HG02870 (cell line): ENCODE results near the gene C18orf63.
"Not testable (repeated sequence)": the region's sequence is repeated elsewhere in the genome, so short reads cannot be mapped to it uniquely, and the experiment has no call there.

Experiments
- ATAC-seq: cut with Tn5 transposase; IDR thresholded peaks from one replicate; pipeline ENCODE4 v1.9.1; 2021; ENCODE audit warnings: mild to moderate bottlenecking, moderate library complexity; ENCODE audit not compliant: unreplicated experiment

The C18orf63 gene

DNA sequence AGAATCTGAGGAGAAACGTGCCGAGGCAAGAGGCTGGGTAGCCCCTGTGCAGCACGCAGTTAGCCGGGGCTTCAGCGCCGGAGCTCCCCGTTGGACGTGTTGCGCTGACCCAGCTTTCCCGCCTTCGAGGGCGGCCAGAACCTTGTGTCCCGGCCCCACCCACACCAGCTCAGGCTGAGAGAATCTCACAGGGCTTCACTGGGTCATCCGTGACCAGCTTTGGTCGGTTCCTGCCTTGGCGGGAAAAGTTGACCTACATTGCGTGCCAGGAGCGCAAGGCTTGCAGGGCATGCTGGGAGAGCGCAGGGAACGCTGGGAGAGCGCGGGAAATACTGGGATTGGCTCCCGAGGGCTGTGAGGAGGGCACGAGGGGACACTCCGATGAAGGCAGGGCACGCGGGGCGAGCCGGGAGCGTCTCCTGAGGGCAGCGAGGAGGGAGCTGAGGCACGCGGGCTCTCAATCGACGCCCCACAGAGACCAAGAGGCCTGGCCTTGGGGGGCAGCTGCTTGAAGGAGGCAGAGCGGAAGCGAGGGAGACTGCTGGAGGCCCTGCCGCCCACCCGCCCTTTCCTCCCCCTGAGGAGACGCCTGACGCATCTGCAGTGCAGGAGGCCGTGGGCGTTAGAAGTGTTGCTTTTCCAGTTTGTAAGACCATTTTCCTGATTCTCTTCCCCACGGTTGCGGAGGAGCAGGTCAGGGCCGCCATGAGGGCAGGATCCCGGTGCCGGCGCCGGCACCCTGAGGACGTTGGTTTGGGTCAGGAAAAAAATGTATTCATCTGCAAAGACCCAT is at the start of gene C18orf63:
C18orf63 (plus strand) TSS at position 376 of the 793 bp plus-strand sequence. CDS start 2,027 bp downstream, outside the sequence.
- no peak for ATAC-seq

DNA sequence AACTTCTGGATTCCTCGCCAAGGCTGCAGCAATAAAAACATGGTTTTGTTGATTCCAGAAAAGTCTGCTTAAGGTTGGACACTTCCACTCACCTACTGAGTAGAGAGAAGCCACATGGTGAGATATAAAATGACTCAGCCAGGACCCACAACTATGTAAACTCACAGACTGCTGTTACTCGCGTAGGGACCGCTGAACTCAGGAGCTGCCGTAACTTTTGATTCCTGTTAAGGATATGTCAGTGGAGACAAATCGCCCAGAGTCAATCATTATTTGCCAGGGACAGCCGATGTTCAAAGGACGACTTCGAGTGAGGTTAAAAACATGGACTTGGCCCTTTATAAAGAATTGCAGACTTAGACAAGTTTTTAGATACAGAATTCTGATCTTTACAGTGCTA is 49.5 kb upstream of the C18orf63 start:
- no peak for ATAC-seq

DNA sequence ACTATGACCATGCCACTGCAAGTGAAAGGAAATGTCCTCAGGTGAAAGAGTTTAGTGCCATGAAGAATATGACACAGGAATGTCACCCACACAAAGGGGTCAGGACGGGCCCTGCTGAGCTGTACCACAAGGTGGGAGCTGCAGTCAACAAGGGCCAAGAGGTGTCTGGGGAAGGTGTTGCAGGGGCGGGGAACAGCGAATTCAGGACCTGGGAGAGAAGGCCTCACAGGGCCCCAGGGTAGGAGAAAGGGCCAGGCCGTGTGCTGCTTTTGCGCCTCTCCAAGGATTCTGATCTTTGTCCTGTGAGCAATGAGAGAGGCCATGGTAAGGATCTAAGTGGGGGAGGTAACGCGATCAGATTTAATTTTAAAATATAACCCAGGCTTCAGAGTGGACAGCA is 47.5 kb upstream of the C18orf63 start:
- no peak for ATAC-seq

DNA sequence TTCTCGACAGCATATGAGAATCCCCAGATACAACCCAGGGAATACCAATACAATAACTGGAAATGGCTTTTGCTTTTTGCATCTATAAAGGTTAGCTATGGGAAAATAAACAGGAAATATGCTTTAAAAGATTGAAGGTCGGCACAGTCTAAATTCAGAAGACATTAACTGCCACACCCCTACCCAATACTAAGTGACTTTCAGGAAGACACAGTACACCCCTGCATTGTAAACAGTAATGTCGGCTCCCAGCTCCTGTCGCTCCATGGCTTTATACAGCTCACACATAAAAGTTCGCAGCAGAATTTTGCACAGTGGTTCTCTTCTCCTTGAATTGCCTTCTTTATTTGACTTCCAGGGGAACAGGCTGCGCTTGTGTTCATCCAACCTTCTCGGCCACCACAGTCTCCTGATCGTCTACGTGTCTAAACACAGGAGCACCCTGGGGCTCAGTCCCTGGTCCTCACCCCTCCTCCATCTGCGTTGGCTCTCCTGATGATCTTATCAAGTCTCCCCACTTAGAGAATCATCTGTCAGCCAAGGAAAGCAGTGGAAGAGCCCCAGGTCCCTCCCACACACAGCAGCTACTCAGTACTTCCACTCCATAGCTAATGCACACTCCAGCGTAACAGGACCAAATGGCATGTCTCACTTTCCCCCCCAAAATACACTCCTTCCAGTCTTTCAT is 46.6 kb upstream of the C18orf63 start:
- ATAC-seq = no peak

DNA sequence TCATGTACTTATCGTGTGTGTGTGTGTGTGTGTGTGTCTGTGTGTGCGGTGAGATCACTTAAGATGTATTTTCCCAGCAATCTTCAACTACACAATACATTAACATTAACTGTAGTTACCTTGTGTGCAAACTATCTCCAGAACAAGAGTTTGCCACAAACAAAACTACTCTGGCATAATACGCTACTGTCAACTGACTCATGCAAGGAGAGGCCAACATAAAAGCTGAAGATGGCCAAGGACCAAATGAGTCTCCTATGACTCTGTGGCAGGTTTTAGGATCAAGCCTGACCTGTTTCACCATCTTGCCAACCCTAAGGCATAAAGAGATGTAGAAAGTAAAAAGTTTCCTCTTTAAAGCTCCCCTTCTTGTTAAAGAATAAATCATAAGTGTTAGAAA is 44.0 kb upstream of the C18orf63 start:
- no peak for ATAC-seq

DNA sequence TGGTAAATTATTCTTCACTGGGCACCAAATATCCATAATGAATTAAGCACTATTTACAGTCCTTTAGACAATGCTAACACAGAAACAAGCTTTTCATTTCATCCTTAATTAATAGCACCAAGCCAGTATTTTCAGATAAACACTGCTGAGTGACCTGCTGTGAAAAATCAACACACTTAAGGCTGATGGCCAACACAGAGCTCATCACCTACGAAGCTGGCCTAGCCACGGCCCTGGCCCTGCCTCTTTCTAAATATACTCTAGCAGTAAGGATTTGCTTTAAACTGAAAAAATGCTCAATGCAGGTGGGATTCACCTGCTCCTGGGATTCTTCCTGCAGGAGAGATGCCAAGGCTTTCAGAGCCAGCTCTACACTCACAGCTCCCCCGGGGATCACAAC is 42.2 kb upstream of the C18orf63 start:
- no peak for ATAC-seq

DNA sequence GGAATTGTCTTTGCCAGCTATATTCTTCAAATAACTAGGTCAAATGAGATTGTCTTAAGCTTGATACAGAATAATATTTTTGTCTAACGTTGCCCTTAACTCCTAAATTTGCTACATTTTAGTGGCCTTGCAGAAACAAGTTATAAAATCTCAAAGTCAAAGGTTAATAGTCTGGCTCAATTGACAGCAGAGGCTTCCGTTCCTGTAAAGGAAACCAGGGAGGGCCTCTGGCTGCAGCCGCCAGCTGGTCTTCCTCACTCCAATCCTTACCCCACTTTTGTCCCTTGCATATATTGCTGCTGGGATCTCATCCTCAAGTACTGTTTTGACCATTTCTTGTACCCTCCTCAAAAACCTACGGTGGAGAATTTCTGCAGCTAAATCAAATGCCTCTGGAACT is 40.9 kb upstream of the C18orf63 start:
- ATAC-seq = no peak

DNA sequence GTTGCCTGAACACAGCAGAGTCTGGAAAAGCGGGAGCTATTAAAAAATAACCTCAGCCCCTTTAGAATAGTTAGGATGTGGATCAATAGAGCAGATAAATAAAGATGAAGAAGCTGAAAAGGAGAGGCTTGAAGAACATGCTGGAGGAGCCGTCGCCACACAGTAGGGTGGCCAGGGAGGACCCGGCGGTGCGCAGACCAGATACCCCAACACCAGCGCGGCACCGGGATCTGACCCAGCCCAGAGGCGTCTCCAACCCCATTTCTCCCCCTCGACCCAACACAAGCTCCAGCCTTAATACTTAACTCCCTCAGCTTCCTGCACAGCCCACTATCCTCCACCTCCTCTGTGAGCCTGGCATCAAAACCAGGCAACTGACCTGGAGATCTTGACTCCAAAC is 39.9 kb upstream of the C18orf63 start:
- ATAC-seq = no peak

DNA sequence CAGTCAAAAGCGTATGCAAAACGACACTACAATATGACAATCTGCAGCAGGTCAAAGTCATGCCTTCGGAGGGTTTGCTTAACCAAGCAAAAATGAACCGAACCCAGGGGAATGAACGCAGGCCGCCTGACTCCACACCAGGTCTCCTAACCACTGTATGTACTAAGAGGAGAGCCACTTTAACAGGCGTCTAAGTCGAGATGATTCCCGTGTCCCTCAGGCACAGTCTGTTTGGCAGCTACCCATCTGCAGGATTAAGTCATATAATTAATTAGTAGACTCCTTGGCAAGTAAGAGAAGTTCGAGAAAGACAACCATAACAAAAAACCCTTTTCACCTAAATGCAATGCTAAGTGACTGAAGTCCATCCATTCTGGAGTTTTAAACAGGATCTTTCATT is 39.0 kb upstream of the C18orf63 start:
- no peak for ATAC-seq

DNA sequence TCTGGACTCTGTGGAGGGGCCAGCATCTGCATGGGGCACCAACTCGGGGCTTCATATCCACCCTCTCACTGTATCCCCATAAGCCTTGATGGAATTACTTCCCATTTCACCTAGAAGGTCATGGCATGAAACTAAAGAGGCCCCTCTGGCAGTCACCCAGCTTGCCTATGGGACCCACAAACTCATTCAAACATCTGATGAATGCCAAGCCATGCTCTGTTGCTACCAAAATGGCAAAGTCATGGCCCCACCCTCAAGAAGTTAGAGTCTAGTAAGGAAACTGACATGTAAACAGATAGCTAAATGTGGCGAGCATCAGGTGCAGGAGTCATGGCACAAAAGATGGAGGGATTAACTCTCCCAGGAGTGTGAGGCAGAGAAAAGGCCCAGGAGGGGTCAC is 38.3 kb upstream of the C18orf63 start:
- no peak for ATAC-seq

DNA sequence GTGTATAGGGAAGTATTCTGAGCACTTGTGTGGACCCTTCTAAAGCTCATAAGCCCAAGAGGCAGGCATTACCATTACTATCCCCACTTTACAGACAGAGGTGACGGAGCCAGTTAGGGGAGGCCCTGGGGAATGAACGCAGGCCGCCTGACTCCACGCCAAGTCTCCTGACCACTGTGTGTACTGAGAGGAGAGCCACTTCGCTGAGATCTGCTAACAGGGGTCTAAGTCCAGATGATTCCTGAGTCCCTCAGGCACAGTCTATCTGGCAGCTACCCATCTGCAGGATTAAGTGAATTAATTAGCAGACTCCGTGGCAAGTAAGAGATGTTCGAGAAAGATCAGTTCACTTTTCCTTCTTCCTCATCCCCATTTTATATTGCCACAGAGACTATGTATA is 37.6 kb upstream of the C18orf63 start:
- ATAC-seq = no peak

DNA sequence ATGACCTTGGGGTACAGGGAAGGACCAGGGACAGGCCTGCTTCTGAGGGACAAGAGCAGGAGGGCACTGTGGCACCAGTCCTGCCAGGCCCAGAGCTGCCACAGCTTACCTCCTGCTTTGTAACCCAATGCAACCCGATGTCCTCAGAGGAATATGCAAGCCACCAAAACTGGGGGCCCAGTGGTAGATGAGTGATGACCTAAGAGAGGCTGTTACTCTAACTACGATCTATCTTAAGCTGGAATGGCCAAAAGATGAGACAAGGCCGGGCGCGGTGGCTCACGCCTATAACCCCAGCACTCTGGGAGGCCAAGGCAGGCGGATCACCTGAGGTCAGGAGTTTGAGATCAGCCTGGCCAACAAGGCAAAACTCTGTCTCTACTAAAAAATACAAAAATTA is 36.7 kb upstream of the C18orf63 start:
- no peak for ATAC-seq

DNA sequence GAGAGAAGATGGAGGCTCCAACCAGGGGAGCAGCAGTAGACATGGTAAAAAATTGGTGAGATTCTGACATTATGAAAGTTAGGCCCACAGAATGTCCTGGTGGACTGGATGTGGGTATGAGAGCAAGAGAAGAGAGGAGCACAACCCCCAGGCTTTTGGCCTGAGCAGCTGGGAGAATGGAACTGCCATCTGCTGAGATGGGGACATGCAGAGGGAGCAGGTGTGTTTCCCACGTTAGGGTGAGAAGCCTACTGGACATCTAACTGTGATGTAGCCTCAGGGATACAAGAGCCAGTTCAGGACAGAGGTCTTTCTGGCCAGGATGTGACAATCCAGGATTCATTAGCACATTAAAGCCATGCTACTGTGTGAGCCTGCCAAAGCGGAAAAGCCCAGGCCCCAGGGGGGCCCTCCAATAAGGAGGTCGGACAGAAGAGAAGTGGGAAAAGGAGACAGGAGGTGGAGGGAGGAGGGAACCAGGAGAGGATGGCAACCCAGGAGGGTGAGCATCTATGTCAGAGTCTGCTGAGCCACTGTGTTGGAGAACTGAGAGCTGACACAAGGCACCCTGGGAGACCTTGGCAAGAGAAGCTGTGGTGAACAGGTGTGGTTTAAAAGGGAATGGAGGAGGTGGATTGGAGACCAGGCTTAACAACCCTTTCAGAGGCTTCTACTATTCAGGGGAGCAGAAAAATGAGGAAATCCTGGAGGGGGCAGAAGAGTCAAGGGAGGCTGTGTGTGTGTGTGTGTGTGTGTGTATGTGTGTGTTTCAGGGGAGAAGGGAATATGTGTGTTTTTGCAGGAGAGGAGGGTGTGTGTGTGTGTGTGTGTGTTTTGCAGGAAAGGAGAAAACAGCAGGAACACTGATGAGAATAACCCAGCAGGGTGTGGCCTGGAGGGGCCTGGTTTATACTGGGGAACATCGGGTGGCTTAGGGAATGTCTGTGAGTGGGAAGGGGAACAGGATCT is 34.3 kb upstream of the C18orf63 start:
- no peak for ATAC-seq

DNA sequence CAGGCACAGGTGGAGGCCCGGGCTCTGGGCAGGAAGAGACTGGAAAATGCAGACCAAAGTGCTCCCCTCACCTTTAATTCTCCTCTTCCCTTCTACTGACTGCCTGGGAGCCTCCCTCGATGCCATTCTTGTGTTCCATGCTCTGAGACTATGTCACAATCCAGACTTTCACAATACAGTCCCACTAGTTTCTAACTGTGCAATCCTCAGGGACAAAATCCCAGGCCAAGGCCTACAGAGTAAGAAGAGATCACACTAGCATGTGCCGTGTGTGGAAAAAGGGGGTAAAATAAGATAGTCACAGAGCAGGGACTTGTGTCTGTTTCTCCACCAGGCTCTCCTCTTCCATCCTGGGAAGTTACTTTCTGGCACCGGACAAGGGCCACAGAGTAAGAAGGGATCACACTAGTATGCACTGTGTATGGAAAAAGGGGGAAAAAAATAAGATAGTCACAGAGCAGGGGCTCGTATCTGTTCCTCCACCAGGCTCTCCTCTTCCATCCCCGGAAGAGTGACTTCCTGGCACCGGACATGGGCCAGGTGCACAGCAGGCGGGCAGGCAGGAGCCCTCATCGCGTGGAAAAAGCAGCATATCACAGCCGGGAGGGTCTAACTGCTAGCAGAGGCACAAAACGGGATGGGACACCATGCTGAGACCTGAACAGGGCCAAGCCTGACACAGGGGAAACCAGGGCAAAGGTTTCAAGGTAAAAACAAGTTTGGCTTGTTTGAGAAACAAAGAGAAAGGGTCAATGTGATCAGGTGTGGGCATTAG is 33.5 kb upstream of the C18orf63 start:
- no peak for ATAC-seq

DNA sequence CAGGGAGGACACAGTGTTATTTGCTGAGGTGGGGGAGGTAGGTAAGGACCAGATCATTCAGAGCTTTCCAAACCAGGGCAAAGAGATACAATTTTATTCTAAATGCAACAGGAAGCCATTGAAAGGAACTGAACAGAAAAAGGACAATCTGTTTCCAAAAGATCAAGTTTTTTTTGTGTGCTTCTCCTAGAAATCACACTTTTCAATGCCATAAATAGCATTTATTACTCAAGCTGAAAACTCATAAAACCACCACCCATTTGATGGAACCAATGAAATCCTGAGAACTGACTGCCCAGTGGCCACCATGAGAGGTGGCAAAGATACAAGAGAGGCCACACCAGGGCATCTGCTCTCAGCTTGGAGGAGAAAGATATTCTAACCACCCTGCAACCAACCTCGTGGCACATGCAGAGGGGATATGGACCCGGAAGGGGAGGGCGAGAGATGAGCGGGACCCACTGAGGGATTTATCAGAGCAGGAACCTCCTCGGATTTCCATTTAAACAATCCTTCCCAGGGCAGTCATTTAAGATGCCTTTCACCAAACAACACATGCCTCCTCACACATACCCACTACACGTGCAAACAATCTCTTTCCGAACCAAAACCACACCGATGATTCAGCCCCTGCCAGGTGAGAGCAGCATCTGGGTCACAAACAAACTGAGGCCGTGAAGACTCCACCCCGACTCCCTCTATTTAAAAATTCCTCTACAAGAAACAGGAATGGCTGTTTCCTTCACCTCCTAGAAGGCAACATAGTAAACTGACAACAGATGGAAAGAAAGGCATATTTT is 32.7 kb upstream of the C18orf63 start:
- no peak for ATAC-seq

DNA sequence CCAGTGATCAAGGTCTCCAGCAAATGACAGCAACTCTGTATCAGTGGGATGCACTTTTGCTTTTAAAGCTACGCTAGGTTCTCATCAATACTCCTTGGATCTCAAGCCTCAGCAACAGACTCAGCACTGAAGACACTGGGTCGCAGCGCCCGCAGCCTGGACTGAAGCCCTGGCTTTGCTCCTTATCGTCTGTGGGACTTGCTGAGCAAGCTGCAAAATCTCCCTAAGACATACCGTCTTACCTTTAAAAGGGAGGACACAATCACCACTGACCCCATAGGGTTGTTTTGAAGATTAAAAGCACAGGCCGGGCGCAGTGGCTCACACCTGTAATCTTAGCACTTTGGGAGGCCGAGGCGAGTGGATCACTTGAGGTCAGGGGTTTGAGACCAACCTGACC is 32.0 kb upstream of the C18orf63 start:
- ATAC-seq = no peak

DNA sequence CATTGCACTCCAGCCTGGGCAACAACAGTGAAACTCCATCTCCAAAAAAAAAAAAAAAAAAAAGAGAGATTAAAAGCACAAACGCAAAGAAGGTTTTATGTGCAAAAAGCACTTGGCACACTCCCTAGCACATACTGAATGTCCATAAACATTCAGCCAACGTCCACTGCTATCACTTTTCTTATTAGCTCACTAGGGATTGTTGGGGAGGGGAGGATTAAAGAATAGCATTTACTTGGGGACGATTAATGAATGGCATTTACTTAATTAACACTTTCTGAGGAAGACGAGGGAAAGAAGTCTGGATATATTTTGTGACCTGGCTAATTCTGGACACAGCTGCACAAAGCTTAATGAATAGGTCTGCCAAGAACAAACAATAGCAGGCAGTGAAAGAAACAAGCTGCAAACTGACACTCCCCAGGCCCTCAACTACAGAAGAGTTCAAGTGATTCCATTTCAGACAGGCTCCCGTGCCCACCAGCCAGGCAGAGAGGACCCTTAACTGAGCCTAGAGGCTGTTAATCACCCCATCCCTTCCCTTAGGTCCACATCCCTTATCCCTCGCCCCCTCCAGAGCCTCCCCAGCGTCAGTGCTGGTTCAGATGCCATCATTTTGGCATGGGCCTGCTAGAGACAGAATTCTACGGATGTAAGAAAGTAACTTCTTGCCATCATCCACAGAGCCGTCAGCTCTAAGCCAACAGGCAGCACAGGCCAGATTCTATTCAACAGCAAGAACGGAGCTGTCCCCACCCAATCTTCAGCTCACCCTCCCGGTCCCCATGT is 31.3 kb upstream of the C18orf63 start:
- ATAC-seq = no peak

DNA sequence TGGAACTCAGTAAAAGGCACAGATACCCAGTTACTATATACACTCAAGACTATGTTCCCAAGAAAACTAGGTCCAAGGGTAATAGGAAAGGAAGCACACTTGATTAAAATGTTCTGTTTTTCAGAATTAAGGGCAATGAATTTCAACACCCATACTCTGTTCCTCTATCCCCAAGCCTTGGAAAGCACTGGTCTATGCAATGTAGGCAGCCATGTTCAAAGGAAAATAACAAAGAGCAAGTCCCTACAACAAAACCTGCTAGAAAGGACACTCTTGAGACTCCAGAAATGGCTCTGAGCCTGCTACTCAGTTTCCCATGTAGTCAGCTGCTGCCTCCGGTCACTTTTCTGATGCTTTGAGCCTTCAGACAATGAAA is 30.7 kb upstream of the C18orf63 start:
- ATAC-seq = no peak

DNA sequence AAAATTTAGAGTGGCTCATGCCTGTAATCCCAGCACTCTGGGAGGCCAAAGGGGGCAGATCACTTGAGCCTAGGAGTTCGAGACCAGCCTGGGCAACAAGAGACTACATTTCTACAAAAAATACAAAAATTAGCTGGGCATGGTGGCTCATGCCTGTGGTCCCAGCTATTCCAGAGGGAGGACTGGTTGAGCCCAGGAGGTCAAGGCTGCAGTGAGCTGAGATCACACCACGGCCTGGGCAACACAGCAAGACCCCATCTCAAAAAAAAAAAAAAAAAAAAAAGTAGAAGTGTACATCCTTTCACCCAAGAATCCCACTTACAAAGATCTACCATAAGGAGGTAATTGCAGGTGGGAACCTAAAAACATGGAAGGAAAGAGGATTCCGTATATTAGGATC is 30.1 kb upstream of the C18orf63 start:
- not testable (repeated sequence) for ATAC-seq
